SK-N-SH (cell line): Measurements from ENCODE around the gene SPATA16. TPM values are rescaled to one million over a fixed set of nuclear protein-coding genes. Genes with fewer than 3 reads are reported as not detected.

Source experiments
- CTCF ChIA-PET: fragments of 300-600, 350-600 bp; formaldehyde crosslinking; extraction: SDS; loops from one replicate; lab custom pipeline; 2021; lab: Yijun Ruan, JAX
- POLR2A ChIA-PET: fragments of 350-600 bp; sonication (Branson Sonifier 250); formaldehyde crosslinking; extraction: SDS; loops from one replicate; lab custom pipeline; 2020; ENCODE audit warnings: antibody characterized with exemption, inconsistent platforms; lab: Yijun Ruan, JAX
- DNase-seq: peaks from one replicate; pipeline ENCODE4 v3.0.0; 2012
- H2AFZ ChIP-seq: fragments of 200-600 bp; sonication (generic); 2 replicates; pipeline ENCODE4 v1.8.1; 2016; ENCODE audit warnings: antibody characterized with exemption, mild to moderate bottlenecking, low read depth
- H3F3A ChIP-seq: fragments of 200-600 bp; sonication (generic); replicated peaks from 2 replicates; pipeline ENCODE3; 2016; ENCODE audit warnings: antibody characterized with exemption, mild to moderate bottlenecking; ENCODE audit not compliant: insufficient read depth
- H3K27ac ChIP-seq, 2 experiments: fragments of 200-500 bp in 1 of 2; fragments of 200-600 bp in 1 of 2; sonication (Bioruptor generic) in 1 of 2; sonication (generic), shearing (Covaris generic) in 1 of 2; 2 replicates each; pipeline versions ENCODE4 v1.5.1 to v1.6.1; 2014 to 2016; ENCODE audit warnings: low read depth in 2 of 2, inconsistent platforms in 1 of 2, low read length in 1 of 2, mild to moderate bottlenecking in 1 of 2, mixed read lengths in 1 of 2
- H3K27me3 ChIP-seq: fragments of 200-600 bp; sonication (generic), shearing (Covaris generic); 2 replicates; pipeline ENCODE4 v1.6.1; 2016; ENCODE audit warnings: mixed run types; ENCODE audit not compliant: insufficient read depth
- H3K36me3 ChIP-seq, 2 experiments: fragments of 200-500 bp in 1 of 2; fragments of 200-600 bp in 1 of 2; sonication (Bioruptor generic) in 1 of 2; sonication (generic) in 1 of 2; replicated peaks in 1 of 2; 2 replicates each; pipeline versions ENCODE3 to v1.5.1; 2014 to 2016; ENCODE audit warnings: low read length in 1 of 2, mild to moderate bottlenecking in 1 of 2; ENCODE audit not compliant: insufficient read depth in 2 of 2, control insufficient read depth in 1 of 2
- H3K4me1 ChIP-seq, 2 experiments: fragments of 200-500 bp in 1 of 2; fragments of 200-600 bp in 1 of 2; sonication (Bioruptor generic) in 1 of 2; sonication (generic), shearing (Covaris generic) in 1 of 2; 2 replicates each; pipeline versions ENCODE4 v1.5.1 to v1.6.1; 2014 to 2016; ENCODE audit warnings: low read depth in 1 of 2, low read length in 1 of 2, mixed run types in 1 of 2; ENCODE audit not compliant: insufficient read depth in 2 of 2, control insufficient read depth in 1 of 2
- H3K4me2 ChIP-seq: fragments of 200-600 bp; sonication (generic), shearing (Covaris generic); 2 replicates; pipeline ENCODE4 v1.6.1; 2017; ENCODE audit warnings: mixed run types
- H3K4me3 ChIP-seq, 2 experiments: fragments of 200-500 bp in 1 of 2; fragments of 200-600 bp in 1 of 2; sonication (Bioruptor generic) in 1 of 2; sonication (generic), shearing (Covaris generic) in 1 of 2; 2 replicates each; pipeline versions ENCODE4 v1.5.1 to v1.8.1; 2014 to 2016; ENCODE audit warnings: low read depth in 2 of 2, inconsistent platforms in 1 of 2, low read length in 1 of 2, mild to moderate bottlenecking in 1 of 2, mixed read lengths in 1 of 2, moderate library complexity in 1 of 2
- H3K79me2 ChIP-seq: fragments of 200-600 bp; sonication (generic); 2 replicates; pipeline ENCODE4 v1.8.1; 2017; ENCODE audit warnings: mild to moderate bottlenecking; ENCODE audit not compliant: insufficient read depth
- H3K9ac ChIP-seq: fragments of 200-600 bp; sonication (generic); 2 replicates; pipeline ENCODE4 v1.6.1; 2017; ENCODE audit warnings: mixed run types
- H3K9me2 ChIP-seq: fragments of 200-600 bp; sonication (generic); 2 replicates; pipeline ENCODE4 v1.6.1; 2017; ENCODE audit warnings: mixed run types
- H3K9me3 ChIP-seq: fragments of 200-600 bp; sonication (generic); 2 replicates; pipeline ENCODE4 v1.6.1; 2017; ENCODE audit warnings: mixed run types, mild to moderate bottlenecking, moderate library complexity
- H4K20me1 ChIP-seq: fragments of 200-600 bp; sonication (generic); 2 replicates; pipeline ENCODE4 v1.6.1; 2017; ENCODE audit warnings: mild to moderate bottlenecking, mixed run types; ENCODE audit not compliant: insufficient read depth
- CHD2 ChIP-seq: fragments of 150-350 bp; IDR thresholded peaks from 2 replicates; pipeline ENCODE4 v1.6.1; 2018; ENCODE audit warnings: low read length; ENCODE audit not compliant: partially characterized antibody
- EP300 ChIP-seq, 2 experiments: IDR thresholded peaks; 2 replicates each; pipeline versions ENCODE4 v1.4.0 to v1.6.1; 2012; ENCODE audit warnings: borderline replicate concordance in 1 of 2, low read depth in 1 of 2, low read length in 1 of 2
- EZH2phosphoT487 ChIP-seq: fragments of 200-600 bp; sonication (generic); IDR thresholded peaks from 2 replicates; pipeline ENCODE4 v1.6.1; 2017; ENCODE audit warnings: low read depth, mixed run types, mild to moderate bottlenecking, antibody characterized with exemption, moderate library complexity, borderline replicate concordance
- FOXM1 ChIP-seq: IDR thresholded peaks from 2 replicates; pipeline ENCODE4 v1.4.0; 2012; ENCODE audit warnings: low read depth, mild to moderate bottlenecking
- GABPA ChIP-seq: IDR thresholded peaks from 2 replicates; pipeline ENCODE4 v1.4.0; 2012; ENCODE audit warnings: low read depth, mild to moderate bottlenecking
- GATA2 ChIP-seq: sonication (generic); formaldehyde crosslinking; IDR thresholded peaks from 2 replicates; pipeline ENCODE4 v1.5.0; 2020; ENCODE audit warnings: mild to moderate bottlenecking, missing genetic modification reagents
- JUND ChIP-seq: IDR thresholded peaks from 2 replicates; pipeline ENCODE4 v1.4.0; 2012
- MXI1 ChIP-seq: IDR thresholded peaks from 2 replicates; pipeline ENCODE4 v1.6.1; 2012; ENCODE audit warnings: mild to moderate bottlenecking, low read depth, low read length, improper control_type of control experiment
- NRF1 ChIP-seq: IDR thresholded peaks from 2 replicates; pipeline ENCODE4 v1.6.1; 2012; ENCODE audit warnings: low read depth, mild to moderate bottlenecking, low read length
- RAD21 ChIP-seq: IDR thresholded peaks from 2 replicates; pipeline ENCODE4 v1.6.1; 2012; ENCODE audit warnings: mild to moderate bottlenecking, low read length
- RCOR1 ChIP-seq: fragments of 150-350 bp; IDR thresholded peaks from 2 replicates; pipeline ENCODE4 v1.6.1; 2017; ENCODE audit warnings: antibody characterized with exemption, low read length
- RXRA ChIP-seq: IDR thresholded peaks from 2 replicates; pipeline ENCODE4 v1.4.0; 2012; ENCODE audit warnings: low read depth, mild to moderate bottlenecking, borderline replicate concordance
- SIN3A ChIP-seq: IDR thresholded peaks from 2 replicates; pipeline ENCODE4 v1.6.1; 2012; ENCODE audit warnings: low read depth, mild to moderate bottlenecking, low read length, moderate library complexity, borderline replicate concordance
- SMC3 ChIP-seq: IDR thresholded peaks from 2 replicates; pipeline ENCODE4 v1.6.1; 2012; ENCODE audit warnings: low read depth, low read length, improper control_type of control experiment
- TCF12 ChIP-seq: IDR thresholded peaks from 2 replicates; pipeline ENCODE4 v1.4.0; 2012
- YY1 ChIP-seq: IDR thresholded peaks from 2 replicates; pipeline ENCODE4 v1.4.0; 2012; ENCODE audit warnings: low read depth, mild to moderate bottlenecking
- WGBS: methylation state at CpG from one replicate; pipeline ENCODE4 v1.1.6; 2017; ENCODE audit warnings: low lambda C conversion rate; 5-methylcytosine and 5-hydroxymethylcytosine counted together
- polyA plus RNA-seq, 3 experiments: library from polyadenylated mRNA; depleted of rRNA; stranded (reverse); fragments of >200 nt; gene quantifications; 2 replicates each; pipeline ENCODE4 v1.2.3, GENCODE V29; 2012
- TF ChIP-seq, protein P1 (sequence below): IDR thresholded peaks from 2 replicates; pipeline ENCODE4 v1.6.1; 2012; ENCODE audit warnings: mild to moderate bottlenecking, low read depth, low read length, moderate library complexity
- TF ChIP-seq, protein P2 (sequence below): fragments of 150-350 bp; IDR thresholded peaks from 2 replicates; pipeline ENCODE4 v1.6.1; 2017; ENCODE audit warnings: antibody characterized with exemption, low read length, low read depth, borderline replicate concordance

SPATA16 gene
- polyA plus RNA-seq, 1 of the 3 experiments (the other 2 are of a cell fraction), result not detected

DNA sequence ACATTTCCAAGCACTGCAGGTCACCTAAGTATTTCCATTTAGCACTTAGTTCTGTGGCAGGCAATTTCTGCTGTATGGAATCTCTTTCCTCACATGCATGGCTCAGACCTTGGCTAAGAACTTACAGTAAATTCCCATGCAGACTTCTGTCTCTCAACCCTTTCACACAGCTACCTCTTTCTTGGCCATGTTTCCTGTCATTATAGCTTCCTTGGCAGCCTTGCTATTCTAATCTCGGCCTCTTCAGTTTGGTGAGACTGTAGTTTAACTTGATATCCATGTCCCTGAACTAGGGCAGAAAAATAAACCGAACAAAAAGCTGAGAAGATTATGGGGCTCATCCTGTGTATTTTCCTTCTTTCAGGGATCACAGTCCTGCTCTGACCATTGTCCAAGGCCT is 96.0 kb downstream of the SPATA16 start:
- Histone ChIP-seq H3K27me3 (no peaks in the 10 kb centered on the region), H3K9ac (no peak overlapping the region), H3K9me2 (no peaks in the 10 kb centered on the region), H4K20me1 (no peaks in the 10 kb centered on the region), H3K4me2 (no peak overlapping the region), H3K79me2 (no peaks in the 10 kb centered on the region), H2AFZ (no peak overlapping the region), H3K4me3 (no peak overlapping the region), H3K36me3 (no peaks in the 10 kb centered on the region), H3K27ac (no peak overlapping the region), H3K9me3 (no peaks in the 10 kb centered on the region)
- DNase-seq, result no peak
- WGBS, result 55% methylated on average over 2 of the region's 2 CpGs
- ChIA-PET POLR2A (no interaction called here), CTCF (interaction anchor here (1.0 to 1.4 kb wide), 5 partner anchors 10 to 372 kb away, joined by 3 to 5 read pairs (median 3); no protein-coding TSS in a partner anchor)
- TF ChIP-seq JUND, result no peak
- no peak for TF ChIP-seq RCOR1
- TF ChIP-seq EZH2phosphoT487, result no peak
- no peak for TF ChIP-seq CHD2
- TF ChIP-seq, protein P1, sequence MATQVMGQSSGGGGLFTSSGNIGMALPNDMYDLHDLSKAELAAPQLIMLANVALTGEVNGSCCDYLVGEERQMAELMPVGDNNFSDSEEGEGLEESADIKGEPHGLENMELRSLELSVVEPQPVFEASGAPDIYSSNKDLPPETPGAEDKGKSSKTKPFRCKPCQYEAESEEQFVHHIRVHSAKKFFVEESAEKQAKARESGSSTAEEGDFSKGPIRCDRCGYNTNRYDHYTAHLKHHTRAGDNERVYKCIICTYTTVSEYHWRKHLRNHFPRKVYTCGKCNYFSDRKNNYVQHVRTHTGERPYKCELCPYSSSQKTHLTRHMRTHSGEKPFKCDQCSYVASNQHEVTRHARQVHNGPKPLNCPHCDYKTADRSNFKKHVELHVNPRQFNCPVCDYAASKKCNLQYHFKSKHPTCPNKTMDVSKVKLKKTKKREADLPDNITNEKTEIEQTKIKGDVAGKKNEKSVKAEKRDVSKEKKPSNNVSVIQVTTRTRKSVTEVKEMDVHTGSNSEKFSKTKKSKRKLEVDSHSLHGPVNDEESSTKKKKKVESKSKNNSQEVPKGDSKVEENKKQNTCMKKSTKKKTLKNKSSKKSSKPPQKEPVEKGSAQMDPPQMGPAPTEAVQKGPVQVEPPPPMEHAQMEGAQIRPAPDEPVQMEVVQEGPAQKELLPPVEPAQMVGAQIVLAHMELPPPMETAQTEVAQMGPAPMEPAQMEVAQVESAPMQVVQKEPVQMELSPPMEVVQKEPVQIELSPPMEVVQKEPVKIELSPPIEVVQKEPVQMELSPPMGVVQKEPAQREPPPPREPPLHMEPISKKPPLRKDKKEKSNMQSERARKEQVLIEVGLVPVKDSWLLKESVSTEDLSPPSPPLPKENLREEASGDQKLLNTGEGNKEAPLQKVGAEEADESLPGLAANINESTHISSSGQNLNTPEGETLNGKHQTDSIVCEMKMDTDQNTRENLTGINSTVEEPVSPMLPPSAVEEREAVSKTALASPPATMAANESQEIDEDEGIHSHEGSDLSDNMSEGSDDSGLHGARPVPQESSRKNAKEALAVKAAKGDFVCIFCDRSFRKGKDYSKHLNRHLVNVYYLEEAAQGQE, result no peak
- no peak for TF ChIP-seq NRF1
- TF ChIP-seq, protein P2, sequence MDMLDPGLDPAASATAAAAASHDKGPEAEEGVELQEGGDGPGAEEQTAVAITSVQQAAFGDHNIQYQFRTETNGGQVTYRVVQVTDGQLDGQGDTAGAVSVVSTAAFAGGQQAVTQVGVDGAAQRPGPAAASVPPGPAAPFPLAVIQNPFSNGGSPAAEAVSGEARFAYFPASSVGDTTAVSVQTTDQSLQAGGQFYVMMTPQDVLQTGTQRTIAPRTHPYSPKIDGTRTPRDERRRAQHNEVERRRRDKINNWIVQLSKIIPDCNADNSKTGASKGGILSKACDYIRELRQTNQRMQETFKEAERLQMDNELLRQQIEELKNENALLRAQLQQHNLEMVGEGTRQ, result no peak
- TF ChIP-seq SMC3, result no peak
- no peak for TF ChIP-seq RAD21
- no peak for TF ChIP-seq SIN3A
- TF ChIP-seq EP300 (IDR thresholded peaks at IDR 0.05; ENCODE audit: borderline replicate concordance in 1 of 2, low read depth in 1 of 2, low read length in 1 of 2), result no peak
- no peak for TF ChIP-seq RXRA
- TF ChIP-seq GATA2 (CRISPR knock-in tag), result no peak
- TF ChIP-seq, all 33 proteins: peak for 0
- H3F3A ChIP-seq, result no peaks in the 10 kb centered on the region
- H3K4me1 ChIP-seq, result no peaks in the 10 kb centered on the region; a peak in 1 of 4 replicates

DNA sequence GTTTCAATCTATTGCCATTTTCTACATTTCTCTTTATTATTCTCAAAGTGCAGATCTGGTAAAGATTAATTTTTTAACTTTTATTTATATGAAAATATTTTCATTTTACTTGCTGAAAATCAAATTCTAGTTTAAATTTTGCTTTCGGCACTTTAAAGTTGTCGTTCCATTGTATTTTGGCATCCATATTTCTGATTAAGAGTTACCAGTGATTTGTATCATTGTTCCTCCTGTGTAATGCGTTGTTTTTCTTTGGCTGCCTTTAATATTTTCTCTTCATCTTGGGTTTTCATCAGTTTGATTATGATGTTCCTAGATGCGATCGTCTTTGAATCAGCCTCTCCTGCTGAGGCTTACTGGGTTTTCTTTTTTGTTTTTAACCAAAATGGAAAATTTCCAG is 97.3 kb downstream of the SPATA16 start:
- POLR2A ChIA-PET, result no interaction called here
- TF ChIP-seq TCF12 (no peak), FOXM1 (no peak), MXI1 (no peak), GABPA (no peak), CHD2 (no peak), YY1 (no peak), NRF1 (no peak), GATA2 (CRISPR knock-in tag) (no peak), RCOR1 (no peak)
- TF ChIP-seq, protein P1, result no peak
- TF ChIP-seq, protein P2, result no peak

More for the DNA sequence above, 97.3 kb downstream of the SPATA16 start:
- no peak overlapping the region for H3K4me3 ChIP-seq
- no peak for DNase-seq
- no peaks in the 10 kb centered on the region for H4K20me1 ChIP-seq
- H3K4me1 ChIP-seq, result no peaks in the 10 kb centered on the region
- no peak overlapping the region for H3K9ac ChIP-seq
- no peak overlapping the region for H2AFZ ChIP-seq
- no peaks in the 10 kb centered on the region for H3K27me3 ChIP-seq
- WGBS, result 80% methylated on average over 5 of the region's 5 CpGs
- CTCF ChIA-PET, result interaction anchor here (1.4 kb wide), 1 partner anchor 370 kb away, joined by 3 read pairs; no protein-coding TSS in a partner anchor
- no peaks in the 10 kb centered on the region for H3K36me3 ChIP-seq
- H3F3A ChIP-seq, result no peaks in the 10 kb centered on the region
- no peaks in the 10 kb centered on the region for H3K9me2 ChIP-seq
- no peak overlapping the region for H3K27ac ChIP-seq
- H3K79me2 ChIP-seq, result no peaks in the 10 kb centered on the region
- no peak overlapping the region for H3K4me2 ChIP-seq
- H3K9me3 ChIP-seq, result no peaks in the 10 kb centered on the region
